ENCODE results near the gene ZSWIM6. TPM values are rescaled to one million over a fixed set of nuclear protein-coding genes. Genes with fewer than 3 reads are reported as not detected.
A peak's percentile ranks its signal among the peaks of the same experiment; 100 is the strongest.

Gene ZSWIM6
- total and polyA plus RNA-seq, 4 donors, result 5.9 to 21.6 (median 13.3) TPM

GRCh38 chr5:61332851-61333320 lies 828 bp downstream of the ZSWIM6 start:
- H3K9me3 ChIP-seq (ENCODE audit: control insufficient read depth in 4 of 4, insufficient read depth in 3 of 4, low read length in 3 of 4), result no peaks in the 10 kb centered on the region
- H3K27ac ChIP-seq (ENCODE audit: low read depth in 1 of 2, low read length in 1 of 2), result peak overlapping the region; percentile 90 to 93
- H3K36me3 ChIP-seq (ENCODE audit: control insufficient read depth in 4 of 4, insufficient read depth in 4 of 4, low read length in 4 of 4), result no peaks in the 10 kb centered on the region
- H3K9ac ChIP-seq (ENCODE audit: insufficient read depth in 1 of 2, low read length in 2 of 2), result peak overlapping the region in 1 of 2 donors; percentile 52
- no peak for ATAC-seq (ENCODE audit: insufficient read depth, low FRiP score)
- peaks cover 5 to 34% (median 22%) of the 10 kb centered on the region in 5 donors for H3K4me1 ChIP-seq (ENCODE audit: control insufficient read depth in 5 of 5, insufficient read depth in 5 of 5, low read length in 5 of 5)
- 1% methylated on average over 26 to 61 of the region's 61 CpGs for WGBS, 2 donors
- H3K4me3 ChIP-seq, result peak overlapping the region; percentile 66
- H3K27me3 ChIP-seq (ENCODE audit: control insufficient read depth in 3 of 3, insufficient read depth in 3 of 3, low read length in 2 of 3), result no peaks in the 10 kb centered on the region
- peak in 2 of 3 donors; percentile 55 to 68 for DNase-seq
- no peak for TF ChIP-seq CTCF (IDR thresholded peaks at IDR 0.05; ENCODE audit: control extremely low read depth, extremely low read depth)

- Histone ChIP-seq H3K36me3 (ENCODE audit: control insufficient read depth in 4 of 4, insufficient read depth in 4 of 4, low read length in 4 of 4) (no peaks in the 10 kb centered on the region), H3K4me1 (ENCODE audit: control insufficient read depth in 5 of 5, insufficient read depth in 5 of 5, low read length in 5 of 5) (peaks cover 5 to 28% (median 20%) of the 10 kb centered on the region in 5 donors), H3K27ac (ENCODE audit: low read depth in 1 of 2, low read length in 1 of 2) (peak overlapping the region; percentile 90 to 93), H3K4me3 (peak overlapping the region; percentile 66), H3K9ac (ENCODE audit: insufficient read depth in 1 of 2, low read length in 2 of 2) (peak overlapping the region; percentile 79 to 91), H3K9me3 (ENCODE audit: control insufficient read depth in 4 of 4, insufficient read depth in 3 of 4, low read length in 3 of 4) (no peaks in the 10 kb centered on the region), H3K27me3 (ENCODE audit: control insufficient read depth in 3 of 3, insufficient read depth in 3 of 3, low read length in 2 of 3) (no peaks in the 10 kb centered on the region)
- ATAC-seq (ENCODE audit: insufficient read depth, low FRiP score), result peak; percentile 2
- no peak for TF ChIP-seq CTCF (IDR thresholded peaks at IDR 0.05; ENCODE audit: control extremely low read depth, extremely low read depth)
- WGBS, 2 donors, result 0% methylated on average over 37 to 75 of the region's 75 CpGs
- peak in 2 of 3 donors; percentile 59 to 71 for DNase-seq
These were observed 1.4 kb downstream of the ZSWIM6 start for GRCh38 chr5:61333321-61333953.

- Histone ChIP-seq H3K4me1 (ENCODE audit: control insufficient read depth in 5 of 5, insufficient read depth in 5 of 5, low read length in 5 of 5) (peaks cover 3 to 21% (median 14%) of the 10 kb centered on the region in 5 donors), H3K4me3 (peak overlapping the region; percentile 66), H3K27me3 (ENCODE audit: control insufficient read depth in 3 of 3, insufficient read depth in 3 of 3, low read length in 2 of 3) (no peaks in the 10 kb centered on the region), H3K9ac (ENCODE audit: insufficient read depth in 1 of 2, low read length in 2 of 2) (peak overlapping the region; percentile 79 to 91), H3K36me3 (ENCODE audit: control insufficient read depth in 4 of 4, insufficient read depth in 4 of 4, low read length in 4 of 4) (no peaks in the 10 kb centered on the region), H3K27ac (ENCODE audit: low read depth in 1 of 2, low read length in 1 of 2) (peak overlapping the region; percentile 90 to 93), H3K9me3 (ENCODE audit: control insufficient read depth in 4 of 4, insufficient read depth in 3 of 4, low read length in 3 of 4) (no peaks in the 10 kb centered on the region)
- DNase-seq, result peak in 2 of 3 donors; percentile 41 to 56
- WGBS, 2 donors, result 19 to 23% methylated on average over 17 of the region's 17 CpGs
- ATAC-seq (ENCODE audit: insufficient read depth, low FRiP score), result no peak
- TF ChIP-seq CTCF (IDR thresholded peaks at IDR 0.05; ENCODE audit: control extremely low read depth, extremely low read depth), result no peak
These were observed 2.2 kb downstream of the ZSWIM6 start for GRCh38 chr5:61333954-61334867.

Measured in lung (tissue), 12 donors.